ENCODE data around the gene OPRL1. TPM values are rescaled to one million over a fixed set of nuclear protein-coding genes. Genes with fewer than 3 reads are reported as not detected.

The OPRL1 gene
- total RNA-seq, 1 donor from 2014 or later: 0.75 TPM

- ATAC-seq (ENCODE audit: poor library complexity): no peak
- intact Hi-C loops (cut with DNase I): no loop called here
Observed at GRCh38 chr20:64052987-64053840, 26.7 kb upstream of the OPRL1 start.

DNA sequence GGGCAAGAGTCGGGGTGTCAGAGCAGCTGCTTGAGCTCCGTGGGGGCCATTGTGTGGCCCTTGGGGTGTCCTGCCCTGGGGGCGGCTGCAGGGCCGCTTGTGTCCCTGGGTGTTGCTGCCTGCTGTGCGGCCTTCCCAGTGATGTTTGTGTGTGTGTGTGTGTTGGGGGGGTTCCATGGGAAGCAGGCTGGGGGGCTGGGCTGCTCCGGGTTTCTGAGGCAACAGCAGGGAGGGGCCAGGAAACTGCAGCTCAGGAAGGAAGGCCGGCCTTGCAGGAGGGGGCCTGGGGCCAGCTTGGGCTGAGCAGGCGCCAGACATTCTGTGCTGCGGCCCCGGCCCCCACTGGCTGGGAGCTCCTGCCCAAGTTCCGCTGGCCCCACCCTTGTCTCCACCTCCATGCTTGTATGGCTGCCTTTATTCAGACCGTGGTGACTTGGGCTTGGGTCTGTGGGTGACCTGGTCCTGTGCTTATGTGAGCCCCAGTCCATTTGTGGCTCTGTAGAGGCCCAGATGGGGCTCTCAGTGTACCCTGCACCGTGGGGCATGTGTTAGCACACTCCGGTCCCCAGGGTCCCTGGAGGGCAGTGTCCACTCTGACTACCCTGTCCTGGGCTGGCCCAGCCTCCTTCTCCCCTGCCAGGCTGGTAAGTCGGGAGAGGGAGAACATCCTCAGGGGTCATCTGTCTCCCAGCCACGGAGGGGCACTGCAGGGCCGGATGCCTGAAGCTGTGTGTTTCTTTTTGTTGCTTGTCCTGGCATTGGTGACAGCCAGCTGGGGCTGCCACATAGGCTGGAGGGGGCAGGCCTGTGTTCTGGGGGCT is 25.8 kb upstream of the OPRL1 start:
- intact Hi-C loops (cut with DNase I): no loop called here
- ATAC-seq (ENCODE audit: poor library complexity): peak; percentile 18

More at GRCh38 chr20:64052987-64053840, 26.7 kb upstream of the OPRL1 start:
- no peak for DNase-seq

DNA sequence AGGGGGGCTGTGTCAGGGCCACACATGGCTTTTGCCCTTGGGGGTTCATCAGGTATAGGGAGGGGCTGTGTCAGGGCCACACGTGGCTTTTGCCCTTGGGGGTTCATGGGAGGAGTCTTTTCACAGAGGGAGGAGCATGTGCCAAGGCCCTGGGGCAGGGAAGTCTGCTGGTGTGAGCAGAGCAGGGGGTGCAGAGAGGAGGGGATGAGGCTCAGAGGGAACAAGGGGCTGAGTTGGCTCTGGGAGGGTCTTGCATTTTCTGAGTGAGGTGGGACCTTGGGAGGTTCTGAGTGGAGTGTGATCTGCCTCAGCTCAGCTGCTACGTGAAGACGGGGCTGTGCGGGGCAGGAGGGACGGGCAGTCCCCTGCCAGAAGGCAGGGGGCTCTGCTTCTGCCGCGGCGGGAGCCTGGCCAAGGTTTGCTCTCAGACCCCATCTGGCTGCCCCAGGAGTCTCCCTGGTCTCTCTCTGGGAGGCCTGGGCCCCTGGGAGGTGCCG is 24.4 kb upstream of the OPRL1 start:
- ATAC-seq (ENCODE audit: poor library complexity) (no peak), DNase-seq (no peak)
- intact Hi-C loops (cut with DNase I): no loop called here

More for the DNA sequence above, 25.8 kb upstream of the OPRL1 start:
- DNase-seq: peak; percentile 82

- intact Hi-C loops (cut with DNase I): no loop called here
- DNase-seq: peak; percentile 81
- peak; percentile 18 for ATAC-seq (ENCODE audit: poor library complexity)
Observed at GRCh38 chr20:64055893-64056638, 23.8 kb upstream of the OPRL1 start.

DNA sequence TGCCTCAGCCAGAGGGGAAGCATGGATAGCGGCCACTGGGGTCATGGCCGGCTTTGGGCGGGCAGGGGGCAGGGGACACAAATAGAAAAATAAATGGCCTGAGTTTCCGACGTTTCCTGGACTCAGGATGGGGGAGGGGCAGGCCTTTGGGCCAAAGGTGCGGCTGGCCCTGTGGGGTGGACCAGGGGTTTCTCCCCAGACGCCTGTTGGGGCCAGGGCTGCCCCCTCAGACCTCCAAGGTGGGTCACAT is 23.3 kb upstream of the OPRL1 start:
- no peak for DNase-seq
- no peak for ATAC-seq (ENCODE audit: poor library complexity)
- intact Hi-C loops (cut with DNase I): no loop called here

GRCh38 chr20:64056889-64057627 is 22.8 kb upstream of the OPRL1 start:
- ATAC-seq (ENCODE audit: poor library complexity) (no peak), DNase-seq (no peak)
- intact Hi-C loops (cut with DNase I): no loop called here

DNA sequence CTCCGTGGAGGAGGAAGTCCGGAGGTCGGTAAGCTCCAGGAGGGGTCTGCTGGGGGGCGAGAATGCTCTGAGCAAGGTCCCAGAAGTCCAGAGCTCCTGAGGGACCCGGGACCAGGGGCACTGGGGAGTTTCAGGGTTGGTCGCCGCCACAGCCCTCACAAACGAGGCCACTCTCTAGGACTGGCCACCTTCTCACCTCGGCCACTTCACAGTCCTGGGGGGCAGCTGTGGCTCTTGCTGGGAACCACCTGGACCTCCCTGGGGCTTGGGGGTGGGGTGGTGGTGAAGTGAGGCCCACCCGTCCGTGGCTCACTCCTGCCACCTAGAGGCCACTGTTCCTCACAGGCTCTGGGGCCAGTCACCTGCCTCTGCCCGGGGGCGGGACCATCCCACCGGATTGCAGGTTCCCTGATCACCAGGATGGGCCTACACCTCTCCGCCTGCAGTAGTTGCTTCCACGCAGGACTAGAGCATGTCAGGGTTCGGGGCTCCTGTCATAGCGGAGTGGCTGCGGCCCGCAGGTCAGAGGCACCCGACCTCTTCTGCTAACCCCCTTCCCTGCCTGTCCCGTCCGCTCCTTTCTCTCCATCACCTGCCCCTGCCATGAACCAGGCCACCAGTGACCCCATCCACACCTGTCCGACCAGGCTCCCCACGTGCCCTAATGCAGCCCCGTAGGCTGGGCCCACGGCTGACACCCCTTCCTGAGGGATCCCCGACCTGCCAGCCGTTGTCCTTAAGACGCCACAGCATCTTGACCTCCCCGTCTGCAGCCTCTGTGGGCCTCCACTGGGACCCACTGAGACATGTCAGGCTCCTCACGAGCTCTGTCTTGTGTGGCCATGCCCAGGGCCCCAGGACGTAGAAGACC is 22.0 kb upstream of the OPRL1 start:
- intact Hi-C loops (cut with DNase I): no loop called here
- ATAC-seq (ENCODE audit: poor library complexity): peak; percentile 55
- DNase-seq: peak; percentile 87

DNA sequence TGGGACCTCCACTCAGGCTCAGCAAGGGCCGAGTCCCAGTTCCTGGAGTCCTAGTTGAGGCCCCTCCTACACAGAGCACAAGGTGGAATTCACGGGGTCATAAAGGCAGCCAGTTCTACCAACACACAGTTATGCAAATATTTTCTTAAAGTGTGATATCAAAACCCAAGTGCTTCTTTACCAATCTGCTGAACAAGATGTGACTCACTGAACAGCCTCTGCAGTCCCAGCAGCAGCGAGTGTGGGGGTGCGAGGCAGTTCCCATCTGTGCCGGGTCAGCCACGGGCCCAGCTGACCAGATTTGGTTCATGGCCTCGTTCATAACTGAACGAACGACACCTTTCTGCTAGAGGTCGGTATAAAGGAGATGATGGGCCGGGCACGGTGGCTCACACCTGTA is 21.3 kb upstream of the OPRL1 start:
- no peak for ATAC-seq (ENCODE audit: poor library complexity)
- no peak for DNase-seq
- intact Hi-C loops (cut with DNase I): no loop called here

DNA sequence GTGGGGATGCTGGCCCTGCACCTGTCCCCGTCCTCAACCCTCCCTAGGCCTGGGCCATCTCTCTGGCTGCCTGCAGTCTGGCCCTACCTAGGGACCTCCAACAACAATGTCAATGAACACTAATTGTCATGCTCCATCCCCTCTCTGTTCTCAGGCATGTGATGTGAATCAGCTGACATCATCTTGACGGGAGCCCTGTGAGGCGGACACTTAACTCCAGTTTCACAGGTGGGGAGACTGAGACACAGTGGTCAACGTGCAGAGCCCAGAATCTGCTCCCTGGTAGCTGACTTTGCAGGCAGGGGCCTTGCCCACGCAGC is 17.6 kb upstream of the OPRL1 start:
- DNase-seq (no peak), ATAC-seq (ENCODE audit: poor library complexity) (no peak)
- intact Hi-C loops (cut with DNase I): loop anchor here (5.0 kb wide), 1 partner anchor 80 kb away; the partner anchor contains the start of gene PRPF6

DNA sequence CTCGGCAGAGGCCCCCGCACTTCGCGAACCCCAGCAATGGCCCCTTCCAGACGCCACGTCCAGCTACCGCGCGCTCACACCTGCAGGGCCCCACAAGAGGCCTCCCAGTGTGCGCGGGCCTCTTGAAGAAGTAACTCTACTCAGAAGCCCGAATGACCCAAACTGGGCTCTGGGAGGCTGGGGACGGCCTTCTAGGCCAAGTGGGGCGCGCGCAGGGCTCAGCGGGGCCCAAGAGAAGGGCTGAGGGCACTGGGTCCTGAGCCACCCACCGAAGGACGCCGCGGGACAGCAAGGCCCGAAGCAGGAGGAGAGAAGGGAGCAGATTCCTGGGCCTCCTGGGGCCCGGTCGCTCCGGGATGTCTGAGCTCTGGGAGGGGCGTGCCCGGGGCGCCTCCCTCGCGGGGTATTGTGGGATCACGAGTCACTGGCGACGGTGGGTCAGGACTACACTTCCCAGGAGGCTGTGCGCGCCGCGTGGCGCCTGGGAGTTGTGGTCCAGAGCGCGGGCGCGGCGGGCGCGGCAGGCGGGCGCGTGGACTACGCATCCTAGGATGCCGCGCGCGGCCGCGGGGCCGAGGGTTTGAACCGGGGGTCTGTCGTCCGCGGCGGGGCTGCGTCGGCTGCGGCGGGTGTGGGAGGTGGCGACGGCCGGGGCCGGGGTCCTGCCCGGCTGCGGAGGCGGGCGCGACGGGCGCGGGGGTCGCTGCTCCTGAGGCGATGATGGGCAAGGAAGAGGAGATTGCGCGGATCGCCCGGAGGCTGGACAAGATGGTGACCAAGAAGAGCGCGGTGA is 17.1 kb upstream of the OPRL1 start, which contains the start of gene TCEA2:
Gene TCEA2 (plus strand): TSS at position 603 of the 793 bp plus-strand sequence. CDS start 115 bp downstream, at position 718.
- intact Hi-C loops (cut with DNase I): loop anchor here (5.0 kb wide), 1 partner anchor 80 kb away; the partner anchor contains the start of gene PRPF6
- DNase-seq (peak; percentile 99), ATAC-seq (ENCODE audit: poor library complexity) (peak; percentile 97)

DNA sequence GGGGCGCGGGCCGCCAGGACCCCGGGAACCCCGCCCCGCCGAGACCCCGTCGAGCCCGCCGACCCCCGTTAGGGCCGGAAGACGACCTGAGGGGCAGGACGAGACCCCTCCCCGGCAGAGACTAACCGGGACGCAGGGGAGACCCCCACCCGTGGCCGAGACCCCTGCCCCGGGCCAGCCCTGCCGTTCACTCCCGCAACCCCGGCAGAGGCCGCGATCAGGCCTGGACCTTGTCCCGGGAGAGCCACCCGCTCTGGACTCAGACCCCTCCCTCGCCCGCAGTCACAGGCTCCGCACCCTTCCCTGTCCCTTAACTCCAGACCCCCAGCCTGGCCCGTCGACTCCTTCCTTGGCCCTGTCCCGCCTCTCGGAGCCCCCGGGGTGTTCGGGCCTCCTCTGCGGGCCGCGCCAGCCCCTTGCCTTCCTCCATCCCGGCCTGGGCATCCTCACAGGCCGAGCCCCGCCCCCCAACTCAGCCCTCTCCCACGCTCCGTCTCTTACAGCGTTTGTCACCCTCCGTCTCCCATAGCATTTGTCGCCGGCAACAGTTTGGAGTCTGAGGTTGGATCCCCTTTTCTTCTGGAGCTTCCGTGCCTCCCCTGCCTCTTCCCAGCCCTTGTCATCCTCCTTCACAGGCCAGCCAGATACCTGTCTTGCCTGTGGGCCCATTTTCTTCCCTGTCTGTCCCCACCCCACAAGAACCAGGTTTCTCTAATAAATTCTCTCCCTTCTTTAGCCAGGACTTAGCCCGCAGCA is 16.3 kb upstream of the OPRL1 start:
- intact Hi-C loops (cut with DNase I): loop anchor here (5.0 kb wide), 1 partner anchor 81 kb away; the partner anchor contains the start of gene PRPF6
- DNase-seq (no peak), ATAC-seq (ENCODE audit: poor library complexity) (peak; percentile 9)

- no peak for ATAC-seq (ENCODE audit: poor library complexity)
- intact Hi-C loops (cut with DNase I): loop anchor here (5.0 kb wide), 1 partner anchor 82 kb away; the partner anchor contains the start of gene PRPF6
Observed at GRCh38 chr20:64064145-64064698, 15.7 kb upstream of the OPRL1 start.

DNA sequence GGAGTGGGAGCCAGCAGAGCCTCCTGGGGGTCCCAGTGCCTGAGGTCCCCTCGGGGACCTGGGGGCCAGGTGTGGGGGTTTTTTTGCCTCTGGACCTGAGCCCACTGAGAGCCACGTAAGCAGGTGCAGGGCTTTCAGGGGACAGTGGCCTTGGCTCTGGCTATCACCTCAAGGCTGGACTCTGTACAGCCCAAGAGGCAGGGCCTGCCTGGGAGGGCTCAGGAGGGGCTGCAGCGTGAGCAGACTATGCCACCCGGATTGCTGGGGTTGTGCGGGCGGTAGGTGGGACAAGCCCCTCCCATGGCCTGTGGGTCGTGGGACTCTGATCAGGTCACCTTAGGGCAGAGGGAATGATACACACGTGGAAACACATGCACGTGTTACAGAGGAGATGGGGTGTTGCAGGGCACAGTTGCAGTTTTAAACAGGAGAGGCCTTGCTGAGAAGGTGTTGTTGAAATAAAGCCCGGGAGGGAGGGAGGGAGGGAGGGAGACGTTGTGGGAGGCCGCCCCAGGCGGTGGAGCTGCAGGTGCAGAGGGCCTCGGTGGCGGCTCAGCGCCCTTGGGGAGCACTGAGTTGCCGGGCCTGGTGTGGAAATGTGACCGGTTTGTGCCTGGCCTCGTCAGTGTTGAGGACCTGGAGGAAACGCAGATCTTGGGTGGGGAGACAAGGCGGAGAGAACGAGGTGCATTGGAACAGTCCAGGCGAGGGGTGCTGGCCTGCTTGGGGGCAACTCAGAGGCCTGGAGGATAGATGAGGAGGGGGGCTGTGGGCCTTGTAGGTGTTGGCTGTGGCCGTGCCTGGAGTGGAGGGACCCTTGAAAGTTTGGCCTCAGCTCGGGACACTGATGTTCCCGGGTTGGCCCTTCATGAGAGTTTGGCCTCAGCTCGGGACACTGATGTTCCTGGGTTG is 14.6 kb upstream of the OPRL1 start:
- intact Hi-C loops (cut with DNase I): no loop called here
- ATAC-seq (ENCODE audit: poor library complexity) (no peak), DNase-seq (no peak)

More at GRCh38 chr20:64064145-64064698, 15.7 kb upstream of the OPRL1 start:
- DNase-seq: no peak

DNA sequence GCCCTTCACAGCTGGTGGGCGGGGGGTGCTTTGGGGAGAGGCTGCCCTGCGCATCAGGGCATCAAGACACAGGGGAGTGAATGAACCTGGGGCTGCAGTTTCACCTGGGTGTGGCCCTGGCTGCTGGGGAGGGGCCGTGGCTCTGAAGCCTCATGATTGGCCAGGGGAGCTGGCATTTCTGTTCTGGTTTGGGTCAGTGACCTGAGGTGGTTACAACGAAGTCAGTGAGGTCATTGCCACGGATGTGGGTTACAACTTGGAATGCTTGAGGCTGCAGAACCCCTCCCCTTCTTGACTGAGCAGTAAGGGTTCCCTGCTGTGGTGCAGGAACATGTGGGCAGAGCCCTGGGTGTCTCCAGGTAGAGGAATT is 13.9 kb upstream of the OPRL1 start:
- ATAC-seq (ENCODE audit: poor library complexity): no peak
- no peak for DNase-seq
- intact Hi-C loops (cut with DNase I): no loop called here
